ENCODE measurements around the gene EFHC1.
"Not testable (repeated sequence)": the region's sequence is repeated elsewhere in the genome, so short reads cannot be mapped to it uniquely, and the experiment has no call there.

The EFHC1 gene

DNA sequence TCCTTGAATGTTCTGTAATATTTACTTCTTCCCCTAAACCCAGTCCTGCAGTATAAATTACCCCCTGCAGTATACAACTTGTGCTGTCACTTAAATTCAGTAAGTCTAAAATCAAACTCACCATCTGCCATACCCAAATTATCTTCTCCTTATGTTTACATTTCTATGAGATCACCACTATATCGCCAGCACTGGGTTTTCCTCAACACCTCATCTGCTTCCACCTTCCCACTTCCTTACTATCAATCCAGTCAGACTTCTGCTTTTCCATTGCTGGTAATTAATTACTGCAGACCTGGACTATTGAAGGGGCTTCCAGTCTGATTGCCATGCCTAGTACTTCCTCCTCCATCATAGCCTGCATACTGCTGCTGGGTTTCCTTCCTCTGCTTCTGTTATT lies 15.2 kb downstream of the EFHC1 start:
- no peak for DNase-seq (ENCODE audit: low read depth, low spot score)

GRCh38 chr6:52438926-52439325 lies 18.8 kb downstream of the EFHC1 start:
- DNase-seq (ENCODE audit: low read depth, low spot score), result no peak

DNA sequence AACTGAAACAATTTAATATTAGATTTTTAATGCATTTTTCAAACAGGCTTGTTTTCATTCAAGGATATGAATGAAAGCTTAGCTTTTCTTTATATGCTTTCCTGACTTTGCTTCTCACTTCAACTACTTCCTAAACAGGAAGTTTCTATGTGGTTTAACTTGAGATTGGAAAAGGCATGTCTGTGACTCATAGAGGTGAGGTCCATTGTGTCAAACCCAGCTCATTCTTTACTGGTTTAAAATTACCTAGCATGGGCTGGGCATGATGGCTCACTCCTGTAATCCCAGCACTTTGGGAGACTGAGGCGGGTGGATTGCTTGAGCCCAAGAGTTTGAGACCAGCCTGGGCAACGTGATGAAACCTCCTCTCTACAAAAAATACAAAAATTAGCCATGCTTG lies 34.4 kb downstream of the EFHC1 start:
- DNase-seq (ENCODE audit: low read depth, low spot score), result no peak

DNA sequence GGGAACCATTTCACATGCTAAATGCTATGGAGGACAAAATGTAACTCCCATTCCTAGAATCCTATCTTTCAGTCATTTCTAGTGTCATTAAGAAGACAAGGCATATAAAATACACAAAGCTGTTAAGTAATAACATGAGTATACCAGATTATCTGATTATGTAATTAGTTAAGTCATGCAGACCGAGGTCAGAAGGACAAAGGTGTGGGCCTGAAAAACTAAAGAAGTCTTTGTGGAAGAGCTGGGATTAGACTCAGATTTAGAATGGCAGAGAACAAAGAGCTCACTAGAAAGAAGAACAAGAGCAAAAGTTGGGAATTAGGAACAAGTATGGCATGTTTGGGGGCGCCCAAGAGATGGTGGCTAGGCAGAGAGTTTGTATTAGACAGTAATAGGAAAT lies 37.0 kb downstream of the EFHC1 start:
- DNase-seq (ENCODE audit: low read depth, low spot score), result no peak

GRCh38 chr6:52461194-52461593 lies 41.1 kb downstream of the EFHC1 start:
- DNase-seq (ENCODE audit: low read depth, low spot score), result not testable (repeated sequence)

DNA sequence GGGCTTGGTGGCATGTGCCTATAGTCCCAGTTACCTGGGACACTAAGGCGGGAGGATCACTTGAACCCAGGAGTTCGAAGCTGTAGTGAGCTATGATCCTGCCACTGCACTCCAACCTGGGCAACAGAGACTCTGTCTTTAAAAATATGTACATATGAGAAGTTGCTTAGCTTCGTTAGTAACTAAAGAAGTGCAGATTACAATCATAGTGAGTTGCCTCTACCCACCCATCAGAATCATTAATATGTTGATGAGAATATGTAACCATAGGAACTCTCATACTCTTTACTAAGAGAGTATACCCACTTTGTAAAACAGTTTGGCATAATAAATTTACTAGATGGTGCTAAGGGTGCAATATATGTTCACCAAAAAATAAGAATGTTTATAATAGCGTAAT lies 54.0 kb downstream of the EFHC1 start:
- DNase-seq (ENCODE audit: low read depth, low spot score), result no peak

DNA sequence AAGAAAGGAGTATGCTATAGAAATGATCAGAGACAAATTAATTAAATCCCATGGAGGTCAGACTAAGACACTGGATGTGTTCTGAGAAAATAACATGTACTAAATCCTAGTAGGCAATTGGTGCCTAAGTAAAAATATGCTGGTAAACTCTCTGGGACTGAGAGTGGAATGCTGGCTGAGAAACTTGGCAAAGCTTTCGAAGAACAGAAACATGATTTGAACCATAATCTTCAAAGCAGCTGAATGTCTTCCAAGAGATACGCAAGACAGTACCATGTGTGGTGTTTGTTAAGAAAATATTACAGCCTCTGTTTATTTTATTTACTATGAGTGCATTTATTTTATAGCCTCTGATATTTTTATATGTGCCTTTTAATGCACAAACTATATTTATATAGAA lies 55.2 kb downstream of the EFHC1 start:
- no peak for DNase-seq (ENCODE audit: low read depth, low spot score)

- DNase-seq (ENCODE audit: low read depth, low spot score), result no peak
Observed at GRCh38 chr6:52482903-52483670, 62.9 kb downstream of the EFHC1 start.

GRCh38 chr6:52483671-52484003 lies 63.5 kb downstream of the EFHC1 start:
- no peak for DNase-seq (ENCODE audit: low read depth, low spot score)

DNA sequence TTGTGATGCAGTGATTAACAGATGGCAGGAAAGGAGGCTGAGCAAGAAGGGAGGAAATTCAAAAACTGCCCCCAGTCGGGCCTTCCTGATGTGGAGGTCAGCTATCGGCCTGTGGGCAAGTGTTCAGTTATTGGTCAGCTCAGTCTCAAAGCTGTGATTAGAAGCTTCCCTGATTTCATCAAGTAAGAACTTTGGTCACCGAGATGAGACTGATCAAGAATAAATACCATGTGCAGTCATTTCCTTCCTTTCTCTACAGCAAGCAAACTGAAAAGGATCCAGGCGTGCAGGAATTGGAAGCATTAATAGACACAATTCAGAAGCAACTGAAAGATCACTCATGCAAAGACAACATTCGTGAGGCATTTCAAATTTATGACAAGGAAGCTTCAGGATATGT lies 69.7 kb downstream of the EFHC1 start:
- no peak for DNase-seq (ENCODE audit: low read depth, low spot score)

DNA sequence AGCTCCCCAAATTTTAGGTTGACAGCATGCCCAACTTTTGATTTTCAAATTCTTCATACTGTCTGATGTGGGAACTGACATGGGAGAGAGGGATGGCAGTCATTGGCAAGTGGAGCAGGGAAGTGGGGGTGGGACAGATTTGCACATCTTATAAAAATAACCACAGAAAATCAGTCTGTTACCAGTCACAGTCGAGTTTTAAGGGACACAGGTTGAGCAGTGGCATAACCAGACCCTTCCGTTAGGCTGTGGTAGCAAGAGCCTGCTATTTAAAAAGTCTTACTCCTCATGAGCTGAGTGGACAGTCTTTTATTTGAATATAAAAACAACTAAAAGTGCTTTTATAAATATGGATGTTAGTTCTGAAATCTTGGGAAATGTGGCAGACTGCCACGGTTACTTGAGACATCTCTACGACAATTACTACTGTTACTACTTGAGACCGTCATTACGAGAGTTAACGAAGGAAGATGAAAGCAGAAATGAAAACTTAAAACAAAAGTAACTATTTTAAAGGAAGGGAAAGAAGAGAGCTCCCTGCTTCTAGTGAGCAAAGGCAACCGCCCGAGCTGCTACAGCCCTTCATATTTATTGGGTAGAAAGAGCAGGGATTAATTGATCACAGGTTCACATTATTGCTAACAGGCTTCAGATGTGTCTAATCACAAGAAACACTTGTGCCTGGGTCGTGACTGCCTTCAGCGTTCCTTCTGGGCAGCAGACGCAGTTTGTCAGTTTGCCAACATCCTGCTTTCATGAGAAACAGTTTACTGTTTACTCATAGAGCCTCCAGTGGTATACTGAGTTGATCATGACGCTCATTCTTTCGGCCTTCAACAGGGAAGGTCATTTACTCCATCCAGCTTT lies 71.3 kb downstream of the EFHC1 start:
- DNase-seq (ENCODE audit: low read depth, low spot score), result no peak

GRCh38 chr6:52493669-52494068 lies 73.5 kb downstream of the EFHC1 start:
- no peak for DNase-seq (ENCODE audit: low read depth, low spot score)

DNA sequence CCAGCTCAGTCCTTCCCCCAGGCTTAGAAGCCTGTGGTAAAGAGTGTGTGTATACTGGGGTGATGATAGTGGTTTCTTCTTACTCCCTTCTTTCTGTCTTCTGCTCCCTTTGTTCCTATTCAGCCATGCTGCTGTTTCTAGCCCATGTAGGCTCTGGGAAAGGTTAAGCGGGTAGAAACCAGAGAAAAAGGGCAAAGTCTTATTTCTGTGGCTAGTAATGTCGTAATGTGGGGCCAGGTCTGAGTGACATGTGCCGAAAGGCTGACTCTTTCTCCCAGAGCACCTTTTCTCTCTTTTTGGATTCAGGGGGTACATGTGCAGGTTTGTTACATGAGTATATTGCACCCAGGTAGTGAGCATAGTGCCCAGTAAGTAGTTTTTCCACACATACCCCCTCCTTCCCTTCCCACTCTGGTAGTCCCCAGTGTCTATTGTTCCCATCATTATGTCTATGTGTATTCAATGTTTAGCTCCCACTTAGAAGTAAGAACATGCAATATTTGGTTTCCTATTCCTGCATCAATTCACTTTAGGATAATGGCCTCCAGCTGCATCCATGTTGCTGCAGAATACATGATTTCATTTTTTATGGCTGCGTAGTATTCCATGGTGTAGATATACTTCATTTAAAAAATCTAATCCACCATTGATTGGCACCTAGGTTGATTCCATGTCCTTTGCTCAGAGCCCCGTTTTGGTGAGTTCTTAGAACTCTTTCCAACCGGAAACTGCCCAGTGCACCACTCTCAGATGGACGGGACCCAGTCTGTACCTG lies 74.3 kb downstream of the EFHC1 start:
- DNase-seq (ENCODE audit: low read depth, low spot score), result no peak

- no peak for DNase-seq (ENCODE audit: low read depth, low spot score)
Observed at GRCh38 chr6:52495922-52496321, 75.8 kb downstream of the EFHC1 start.

- no peak for DNase-seq (ENCODE audit: low read depth, low spot score)
Observed at GRCh38 chr6:52496631-52497030, 76.5 kb downstream of the EFHC1 start.

DNA sequence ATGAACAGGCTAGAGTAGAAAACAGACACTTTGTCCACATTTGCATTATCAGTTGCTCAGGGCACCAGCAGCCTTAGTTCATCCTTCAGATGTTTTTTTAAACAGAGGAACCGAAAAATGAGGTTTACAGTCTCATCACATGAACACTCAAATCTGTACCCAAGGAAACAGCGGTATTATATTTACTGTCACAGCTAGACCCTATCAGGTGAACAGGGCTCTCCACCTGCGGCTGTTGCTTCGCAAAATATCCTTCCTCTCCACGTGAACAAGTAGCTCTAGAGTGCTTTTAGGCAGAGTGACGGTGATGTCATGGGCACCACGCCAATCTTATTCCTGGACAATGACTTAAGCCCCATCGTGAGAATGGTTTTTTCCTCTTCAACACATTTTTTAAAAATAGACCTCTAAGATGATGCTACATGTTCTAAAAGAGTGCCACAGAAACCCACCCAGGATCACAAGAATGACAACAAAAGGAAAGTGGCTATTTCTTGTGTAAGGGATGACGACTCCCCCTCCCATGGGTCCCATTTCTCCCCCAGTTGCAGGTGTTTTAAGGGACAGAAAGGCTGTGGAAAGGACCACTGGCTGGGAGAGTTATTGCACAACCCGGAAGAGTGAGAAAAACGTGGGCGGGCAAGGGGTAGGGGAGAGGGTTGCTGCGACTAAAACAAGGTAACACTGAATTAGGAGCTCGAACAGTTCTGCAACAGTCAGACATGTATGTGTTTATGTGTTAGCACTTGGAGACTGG lies 77.7 kb downstream of the EFHC1 start:
- DNase-seq (ENCODE audit: low read depth, low spot score), result no peak

- no peak for DNase-seq (ENCODE audit: low read depth, low spot score)
Observed at GRCh38 chr6:52498538-52499017, 78.4 kb downstream of the EFHC1 start.

DNA sequence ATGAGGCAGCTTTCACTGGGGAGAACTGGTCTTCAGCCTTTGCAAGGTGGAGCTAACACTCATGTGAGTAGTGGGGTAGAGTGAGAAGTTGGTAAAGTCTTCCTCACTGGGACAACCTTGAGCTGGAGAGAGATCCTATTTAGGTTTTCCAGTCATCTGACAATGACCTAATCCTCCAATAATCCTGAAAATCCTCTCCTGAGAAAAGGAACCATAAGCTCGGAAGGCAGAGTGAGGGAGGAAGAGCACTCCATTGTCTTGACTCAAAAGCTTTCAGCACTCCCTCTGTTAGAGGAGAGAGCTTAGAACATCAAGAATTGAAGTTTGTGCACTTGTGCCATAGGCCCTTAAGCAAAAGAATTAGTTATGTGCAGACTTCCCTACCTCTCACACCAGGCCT lies 78.9 kb downstream of the EFHC1 start:
- DNase-seq (ENCODE audit: low read depth, low spot score), result peak; percentile 40

GRCh38 chr6:52499681-52500236 lies 79.6 kb downstream of the EFHC1 start:
- DNase-seq (ENCODE audit: low read depth, low spot score), result no peak

DNA sequence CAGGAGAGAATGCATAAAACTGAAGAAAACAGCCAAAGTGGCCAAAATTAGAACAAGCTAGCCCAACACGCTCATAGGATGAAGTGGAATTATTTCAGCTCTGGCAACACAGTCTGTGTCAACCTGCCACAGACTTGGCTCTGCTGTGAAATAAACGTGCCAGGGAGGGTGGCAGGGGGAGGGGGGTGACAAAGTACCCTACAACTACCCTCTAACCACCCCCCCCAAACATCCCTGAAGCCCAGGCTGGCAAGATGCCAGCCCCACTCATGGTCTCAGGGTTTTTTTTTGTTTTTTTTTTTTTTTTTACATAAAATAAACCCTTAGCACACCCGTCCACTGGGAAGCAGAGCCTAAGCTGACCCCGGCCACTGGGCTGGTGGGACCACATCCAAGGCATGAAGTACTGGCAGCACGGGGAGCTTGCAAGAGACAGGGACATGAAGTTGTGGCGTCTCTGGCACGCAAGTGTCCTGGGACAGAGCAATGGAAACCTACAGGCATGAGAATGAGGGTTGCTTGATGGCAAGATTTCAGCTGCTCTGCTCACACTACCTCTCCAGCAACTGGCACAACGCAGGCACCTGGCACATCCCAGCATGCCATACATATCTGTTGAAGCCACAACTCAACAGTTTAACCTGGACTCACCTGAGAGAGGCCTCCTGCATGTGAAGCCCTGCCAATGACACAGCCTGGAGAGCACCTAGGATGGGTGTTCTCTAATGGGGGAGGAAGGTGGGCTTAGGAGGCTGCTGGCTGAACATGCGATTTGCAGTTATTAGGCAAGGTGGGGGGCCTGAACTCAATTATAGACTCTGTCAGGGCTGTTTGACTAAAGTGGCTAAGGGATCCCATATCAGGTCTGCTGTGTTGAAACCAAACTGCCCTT lies 80.3 kb downstream of the EFHC1 start:
- no peak for DNase-seq (ENCODE audit: low read depth, low spot score)
